ENCODE measurements around the gene SREBF2.
A peak's percentile ranks its signal among the peaks of the same experiment; 100 is the strongest.
"Not testable (repeated sequence)": the region's sequence is repeated elsewhere in the genome, so short reads cannot be mapped to it uniquely, and the experiment has no call there.

Gene SREBF2

GRCh38 chr22:41842996-41843970 is 10.4 kb downstream of the SREBF2 start:
- no peak for DNase-seq (ENCODE audit: low read depth, low spot score)

- no peak for DNase-seq (ENCODE audit: low read depth, low spot score)
Observed at GRCh38 chr22:41844036-41844435, 11.1 kb downstream of the SREBF2 start.

GRCh38 chr22:41844513-41844912 is 11.6 kb downstream of the SREBF2 start:
- DNase-seq (ENCODE audit: low read depth, low spot score): no peak

- no peak for DNase-seq (ENCODE audit: low read depth, low spot score)
Observed at GRCh38 chr22:41845380-41846267, 12.7 kb downstream of the SREBF2 start.

- DNase-seq (ENCODE audit: low read depth, low spot score): no peak
Observed at GRCh38 chr22:41846268-41846987, 13.5 kb downstream of the SREBF2 start.

- no peak for DNase-seq (ENCODE audit: low read depth, low spot score)
Observed at GRCh38 chr22:41847300-41847699, 14.4 kb downstream of the SREBF2 start.

- DNase-seq (ENCODE audit: low read depth, low spot score): no peak
Observed at GRCh38 chr22:41848468-41848867, 15.6 kb downstream of the SREBF2 start.

GRCh38 chr22:41856469-41856868 is 23.6 kb downstream of the SREBF2 start:
- no peak for DNase-seq (ENCODE audit: low read depth, low spot score)

GRCh38 chr22:41857155-41857859 is 24.4 kb downstream of the SREBF2 start:
- DNase-seq (ENCODE audit: low read depth, low spot score): peak; percentile 59

GRCh38 chr22:41857860-41858199 is 24.9 kb downstream of the SREBF2 start:
- DNase-seq (ENCODE audit: low read depth, low spot score): no peak

- peak; percentile 6 for DNase-seq (ENCODE audit: low read depth, low spot score)
Observed at GRCh38 chr22:41862160-41862529, 29.2 kb downstream of the SREBF2 start.

- peak; percentile 17 for DNase-seq (ENCODE audit: low read depth, low spot score)
Observed at GRCh38 chr22:41862530-41863266, 29.8 kb downstream of the SREBF2 start.

- DNase-seq (ENCODE audit: low read depth, low spot score): no peak
Observed at GRCh38 chr22:41863472-41863871, 30.6 kb downstream of the SREBF2 start.

- no peak for DNase-seq (ENCODE audit: low read depth, low spot score)
Observed at GRCh38 chr22:41868556-41868955, 35.7 kb downstream of the SREBF2 start.

- DNase-seq (ENCODE audit: low read depth, low spot score): not testable (repeated sequence)
Observed at GRCh38 chr22:41870081-41870480, 37.2 kb downstream of the SREBF2 start.

GRCh38 chr22:41870786-41871185 is 37.9 kb downstream of the SREBF2 start:
- no peak for DNase-seq (ENCODE audit: low read depth, low spot score)

GRCh38 chr22:41873391-41873790 is 40.5 kb downstream of the SREBF2 start:
- DNase-seq (ENCODE audit: low read depth, low spot score): no peak

GRCh38 chr22:41874090-41874489 is 41.2 kb downstream of the SREBF2 start:
- no peak for DNase-seq (ENCODE audit: low read depth, low spot score)

- DNase-seq (ENCODE audit: low read depth, low spot score): no peak
Observed at GRCh38 chr22:41875531-41876270, 42.8 kb downstream of the SREBF2 start.

- DNase-seq (ENCODE audit: low read depth, low spot score): no peak
Observed at GRCh38 chr22:41876275-41876674, 43.4 kb downstream of the SREBF2 start.
